22Rv1 (cell line): ENCODE results near the gene PPP6R3.

Experiments used
- ZFX ChIP-seq: fragments of 450-650 bp; IDR thresholded peaks from 2 replicates; pipeline ENCODE4 v1.6.1; 2017; ENCODE audit warnings: antibody characterized with exemption, borderline replicate concordance
- TF ChIP-seq, protein P1 (sequence below): fragments of 450-650 bp; IDR thresholded peaks from 2 replicates; pipeline ENCODE4 v1.5.1; 2017; ENCODE audit warnings: mild to moderate bottlenecking

GRCh38 chr11:68411501-68411991, 49.0 kb upstream of the PPP6R3 start:
- TF ChIP-seq, protein P1, sequence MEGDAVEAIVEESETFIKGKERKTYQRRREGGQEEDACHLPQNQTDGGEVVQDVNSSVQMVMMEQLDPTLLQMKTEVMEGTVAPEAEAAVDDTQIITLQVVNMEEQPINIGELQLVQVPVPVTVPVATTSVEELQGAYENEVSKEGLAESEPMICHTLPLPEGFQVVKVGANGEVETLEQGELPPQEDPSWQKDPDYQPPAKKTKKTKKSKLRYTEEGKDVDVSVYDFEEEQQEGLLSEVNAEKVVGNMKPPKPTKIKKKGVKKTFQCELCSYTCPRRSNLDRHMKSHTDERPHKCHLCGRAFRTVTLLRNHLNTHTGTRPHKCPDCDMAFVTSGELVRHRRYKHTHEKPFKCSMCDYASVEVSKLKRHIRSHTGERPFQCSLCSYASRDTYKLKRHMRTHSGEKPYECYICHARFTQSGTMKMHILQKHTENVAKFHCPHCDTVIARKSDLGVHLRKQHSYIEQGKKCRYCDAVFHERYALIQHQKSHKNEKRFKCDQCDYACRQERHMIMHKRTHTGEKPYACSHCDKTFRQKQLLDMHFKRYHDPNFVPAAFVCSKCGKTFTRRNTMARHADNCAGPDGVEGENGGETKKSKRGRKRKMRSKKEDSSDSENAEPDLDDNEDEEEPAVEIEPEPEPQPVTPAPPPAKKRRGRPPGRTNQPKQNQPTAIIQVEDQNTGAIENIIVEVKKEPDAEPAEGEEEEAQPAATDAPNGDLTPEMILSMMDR, result no peak
- TF ChIP-seq ZFX, result no peak
